ENCODE data around the gene GZF1.

- TF ChIP-seq POLR2A (IDR thresholded peaks at IDR 0.05) (no peak), EP300 (IDR thresholded peaks at IDR 0.05) (no peak)
- TF ChIP-seq, protein P1, sequence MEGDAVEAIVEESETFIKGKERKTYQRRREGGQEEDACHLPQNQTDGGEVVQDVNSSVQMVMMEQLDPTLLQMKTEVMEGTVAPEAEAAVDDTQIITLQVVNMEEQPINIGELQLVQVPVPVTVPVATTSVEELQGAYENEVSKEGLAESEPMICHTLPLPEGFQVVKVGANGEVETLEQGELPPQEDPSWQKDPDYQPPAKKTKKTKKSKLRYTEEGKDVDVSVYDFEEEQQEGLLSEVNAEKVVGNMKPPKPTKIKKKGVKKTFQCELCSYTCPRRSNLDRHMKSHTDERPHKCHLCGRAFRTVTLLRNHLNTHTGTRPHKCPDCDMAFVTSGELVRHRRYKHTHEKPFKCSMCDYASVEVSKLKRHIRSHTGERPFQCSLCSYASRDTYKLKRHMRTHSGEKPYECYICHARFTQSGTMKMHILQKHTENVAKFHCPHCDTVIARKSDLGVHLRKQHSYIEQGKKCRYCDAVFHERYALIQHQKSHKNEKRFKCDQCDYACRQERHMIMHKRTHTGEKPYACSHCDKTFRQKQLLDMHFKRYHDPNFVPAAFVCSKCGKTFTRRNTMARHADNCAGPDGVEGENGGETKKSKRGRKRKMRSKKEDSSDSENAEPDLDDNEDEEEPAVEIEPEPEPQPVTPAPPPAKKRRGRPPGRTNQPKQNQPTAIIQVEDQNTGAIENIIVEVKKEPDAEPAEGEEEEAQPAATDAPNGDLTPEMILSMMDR (IDR thresholded peaks at IDR 0.05) = no peak
Measured at GRCh38 chr20:23318347-23318746, 43.6 kb upstream of the GZF1 start.
